GM18861 (cell line): ENCODE measurements around the gene CBFA2T2.
"Not testable (repeated sequence)": the region's sequence is repeated elsewhere in the genome, so short reads cannot be mapped to it uniquely, and the experiment has no call there.

Experiments
- ATAC-seq: cut with Tn5 transposase; IDR thresholded peaks from one replicate; pipeline ENCODE4 v1.9.1; 2021; ENCODE audit not compliant: unreplicated experiment

CBFA2T2 gene

DNA sequence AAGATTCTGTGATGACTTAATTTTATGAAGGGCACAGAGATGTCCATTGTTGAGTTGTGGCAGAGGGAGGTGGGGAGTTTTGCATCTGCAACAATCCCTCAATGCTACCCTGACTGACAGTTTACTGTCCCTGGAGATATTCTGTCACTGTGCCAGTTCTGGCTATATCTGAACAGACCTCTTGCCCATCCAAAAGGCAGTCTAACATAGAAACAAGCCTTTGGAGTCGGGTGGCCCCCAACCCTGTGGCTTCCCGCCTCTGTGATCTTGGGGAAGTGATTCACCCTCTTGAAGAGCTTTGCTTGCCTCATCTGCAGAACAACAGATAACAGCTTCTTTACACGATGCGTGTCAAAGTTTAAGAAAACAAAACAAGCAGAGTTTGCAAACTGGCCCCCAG, 200.1 kb downstream of the CBFA2T2 start:
- ATAC-seq: no peak

DNA sequence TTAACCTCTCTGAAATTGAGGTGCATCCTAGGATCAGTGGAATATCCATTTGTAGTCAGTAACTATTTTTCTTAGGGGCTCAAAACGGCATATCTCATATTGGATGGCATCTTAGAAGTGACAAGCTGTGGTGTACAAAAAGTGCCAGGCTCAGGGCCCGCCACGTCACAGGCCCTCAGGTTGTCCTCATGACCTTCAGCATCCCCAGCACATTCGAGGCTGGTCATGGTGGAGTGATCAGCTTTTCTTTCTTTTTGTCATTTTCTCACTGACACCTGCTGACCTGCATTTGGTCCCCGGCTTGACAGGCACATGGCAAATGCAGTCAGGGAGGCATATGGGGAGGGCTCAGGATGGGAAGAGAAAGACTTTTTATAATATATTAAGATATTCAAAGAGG, 203.4 kb downstream of the CBFA2T2 start:
- ATAC-seq: no peak

DNA sequence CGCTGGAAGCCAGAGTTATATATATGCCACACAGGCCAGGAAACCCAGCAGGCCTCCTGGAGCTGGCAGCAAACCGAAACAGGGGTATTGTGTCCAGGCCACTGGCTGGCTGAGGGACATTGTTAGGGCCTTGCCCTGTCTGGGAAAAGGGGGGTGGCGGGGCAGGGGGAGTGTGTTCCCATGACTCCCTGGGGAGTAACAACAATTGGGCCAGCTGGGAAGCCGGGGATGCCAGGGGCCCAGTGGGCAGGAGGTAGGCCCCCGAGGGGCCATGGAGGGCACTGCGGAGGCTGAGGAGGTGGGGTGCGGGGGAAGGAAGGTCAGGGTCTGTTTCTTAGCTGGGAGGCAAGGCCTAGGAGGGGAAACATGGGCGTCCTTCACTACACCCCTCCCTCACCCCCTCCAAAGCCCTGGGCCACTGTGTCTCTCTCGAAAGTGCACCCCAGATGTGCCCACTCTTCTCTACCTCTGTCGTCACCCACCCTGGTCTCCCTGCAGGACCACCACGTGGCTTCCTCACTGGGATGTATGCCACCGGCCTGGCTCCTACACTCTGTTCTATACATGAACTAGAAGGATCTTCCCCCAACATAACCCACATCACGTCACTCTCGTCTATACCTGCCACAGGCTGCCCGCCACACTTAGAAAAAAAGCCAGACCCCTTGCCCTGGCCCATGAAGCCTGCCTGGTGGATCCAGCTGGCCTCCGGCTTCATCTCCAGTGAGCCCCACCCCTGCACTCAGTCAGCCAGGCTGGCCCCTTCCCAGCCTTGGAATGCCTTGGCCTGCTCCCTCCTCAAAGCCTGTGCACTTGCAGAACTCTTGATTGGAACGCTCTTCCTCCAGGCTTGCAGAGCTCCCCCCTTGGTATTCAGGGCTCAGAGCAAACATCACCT, 204.1 kb downstream of the CBFA2T2 start:
- no peak for ATAC-seq

DNA sequence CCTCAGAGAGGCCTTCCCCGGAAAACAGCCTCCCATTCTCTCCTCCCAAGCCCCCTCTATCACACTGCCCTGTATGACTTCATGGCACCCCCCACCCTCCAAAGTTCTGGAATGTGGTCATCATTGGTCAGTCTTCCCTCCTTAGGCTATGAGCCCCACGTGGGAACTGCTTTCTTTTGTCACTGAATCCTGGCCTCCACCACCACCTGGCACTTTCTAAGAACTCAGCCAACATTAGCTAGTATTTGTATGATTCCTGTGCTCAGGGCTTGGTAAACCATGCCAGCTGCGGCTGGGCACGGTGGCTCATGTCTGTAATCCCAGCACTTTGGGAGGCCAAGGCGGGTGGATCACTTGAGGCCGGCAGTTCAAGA, 204.7 kb downstream of the CBFA2T2 start:
- ATAC-seq: no peak

DNA sequence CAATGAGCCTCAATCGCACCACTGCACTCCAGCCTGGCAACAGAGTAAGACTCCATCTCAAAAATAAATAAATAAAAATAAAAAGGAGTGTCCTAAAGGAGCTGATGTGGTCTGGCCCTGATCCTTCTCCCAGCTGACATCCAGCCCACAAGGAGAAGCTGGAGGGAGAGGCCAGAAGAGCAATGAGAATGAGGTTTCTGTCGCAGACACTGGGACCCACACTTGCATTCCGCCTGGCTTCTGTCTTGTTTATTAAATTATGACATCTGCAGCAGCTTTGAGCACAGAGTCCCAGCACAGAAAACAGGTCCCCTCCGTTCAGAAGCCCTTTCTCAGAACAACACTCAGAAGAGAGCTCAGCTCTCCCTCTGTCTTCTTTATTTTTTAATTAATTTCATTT, 206.6 kb downstream of the CBFA2T2 start:
- no peak for ATAC-seq

DNA sequence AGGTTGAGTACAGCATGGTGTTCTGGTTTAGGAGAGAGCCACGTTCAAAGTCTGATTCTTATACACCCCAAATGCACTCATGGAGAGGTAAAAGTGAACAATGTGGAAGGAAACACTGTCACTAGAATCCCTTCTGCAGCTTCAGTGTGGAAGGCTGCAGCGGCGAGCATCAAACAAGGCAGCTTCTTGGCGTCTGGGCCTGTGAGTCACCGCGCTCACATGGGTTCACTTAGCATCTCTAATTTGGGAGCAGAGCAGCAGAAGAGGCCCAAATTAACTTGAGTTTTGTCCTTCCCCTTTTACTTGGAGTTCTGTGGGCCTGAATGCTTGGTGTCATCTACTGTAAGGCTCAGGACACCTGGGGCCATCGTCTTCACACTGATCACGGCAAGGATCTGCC, 207.2 kb downstream of the CBFA2T2 start:
- no peak for ATAC-seq

DNA sequence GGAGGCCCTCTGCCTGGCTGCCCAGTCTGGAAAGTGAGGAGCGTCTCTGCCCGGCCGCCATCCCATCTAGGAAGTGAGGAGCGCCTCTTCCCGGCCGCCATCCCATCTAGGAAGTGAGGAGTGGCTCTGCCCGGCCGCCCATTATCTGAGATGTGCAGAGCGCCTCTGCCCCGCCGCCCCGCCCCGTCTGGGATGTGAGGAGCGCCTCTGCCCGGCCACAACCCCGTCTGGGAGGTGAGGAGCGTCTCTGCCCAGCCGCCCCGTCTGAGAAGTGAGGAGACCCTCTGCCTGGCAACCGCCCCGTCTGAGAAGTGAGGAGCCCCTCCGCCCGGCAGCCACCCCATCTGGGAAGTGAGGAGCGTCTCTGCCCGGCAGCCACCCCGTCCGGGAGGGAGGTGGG, 209.1 kb downstream of the CBFA2T2 start:
- ATAC-seq: not testable (repeated sequence)
